GM12872 (cell line): ENCODE results near the gene TULP3.

Experiments used
- TF ChIP-seq, protein P1 (sequence below): IDR thresholded peaks from 3 replicates; pipeline ENCODE4 v1.5.1; 2011; ENCODE audit warnings: low read depth, mild to moderate bottlenecking, low read length, moderate library complexity; ENCODE audit not compliant: insufficient read depth

TULP3 gene

DNA sequence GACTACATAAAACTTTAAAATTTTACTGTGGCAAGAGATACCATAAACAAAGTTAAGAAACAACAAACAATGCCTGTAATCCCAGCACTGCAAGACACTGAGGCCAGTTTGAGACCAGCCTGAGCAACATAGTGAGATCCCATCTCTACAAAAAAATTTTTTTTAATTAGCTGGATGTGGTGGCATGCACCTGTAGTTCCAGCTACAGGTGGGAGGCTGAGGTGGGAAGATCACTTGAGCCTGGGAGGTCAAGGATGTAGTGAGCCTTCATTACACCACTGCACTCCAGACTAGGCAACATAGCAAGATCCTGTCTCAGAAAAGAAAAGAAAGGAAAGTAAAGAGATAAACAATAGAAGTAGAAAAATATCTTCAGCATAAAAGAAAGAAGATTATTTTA, 30.5 kb upstream of the TULP3 start:
- TF ChIP-seq, protein P1, sequence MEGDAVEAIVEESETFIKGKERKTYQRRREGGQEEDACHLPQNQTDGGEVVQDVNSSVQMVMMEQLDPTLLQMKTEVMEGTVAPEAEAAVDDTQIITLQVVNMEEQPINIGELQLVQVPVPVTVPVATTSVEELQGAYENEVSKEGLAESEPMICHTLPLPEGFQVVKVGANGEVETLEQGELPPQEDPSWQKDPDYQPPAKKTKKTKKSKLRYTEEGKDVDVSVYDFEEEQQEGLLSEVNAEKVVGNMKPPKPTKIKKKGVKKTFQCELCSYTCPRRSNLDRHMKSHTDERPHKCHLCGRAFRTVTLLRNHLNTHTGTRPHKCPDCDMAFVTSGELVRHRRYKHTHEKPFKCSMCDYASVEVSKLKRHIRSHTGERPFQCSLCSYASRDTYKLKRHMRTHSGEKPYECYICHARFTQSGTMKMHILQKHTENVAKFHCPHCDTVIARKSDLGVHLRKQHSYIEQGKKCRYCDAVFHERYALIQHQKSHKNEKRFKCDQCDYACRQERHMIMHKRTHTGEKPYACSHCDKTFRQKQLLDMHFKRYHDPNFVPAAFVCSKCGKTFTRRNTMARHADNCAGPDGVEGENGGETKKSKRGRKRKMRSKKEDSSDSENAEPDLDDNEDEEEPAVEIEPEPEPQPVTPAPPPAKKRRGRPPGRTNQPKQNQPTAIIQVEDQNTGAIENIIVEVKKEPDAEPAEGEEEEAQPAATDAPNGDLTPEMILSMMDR, result no peak

DNA sequence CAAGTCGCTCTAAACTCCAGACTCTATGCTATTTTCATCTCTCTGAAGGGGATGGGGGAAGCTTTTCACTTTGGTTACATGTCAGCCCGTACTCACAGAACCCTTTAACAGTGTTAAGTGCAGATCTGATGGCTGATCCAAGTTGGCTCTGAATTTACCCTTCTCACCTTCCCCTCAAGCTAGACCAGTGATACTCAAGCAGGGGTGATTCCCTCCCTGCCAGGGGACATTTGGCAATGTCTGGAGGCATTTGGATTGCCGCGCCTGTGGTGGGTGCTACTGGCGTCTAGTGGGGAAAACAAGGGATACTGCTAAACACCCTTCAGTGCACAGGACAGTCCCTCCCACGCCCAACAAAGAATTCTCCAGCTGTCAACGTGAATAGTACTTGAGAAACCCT, 27.8 kb upstream of the TULP3 start:
- TF ChIP-seq, protein P1, result no peak

DNA sequence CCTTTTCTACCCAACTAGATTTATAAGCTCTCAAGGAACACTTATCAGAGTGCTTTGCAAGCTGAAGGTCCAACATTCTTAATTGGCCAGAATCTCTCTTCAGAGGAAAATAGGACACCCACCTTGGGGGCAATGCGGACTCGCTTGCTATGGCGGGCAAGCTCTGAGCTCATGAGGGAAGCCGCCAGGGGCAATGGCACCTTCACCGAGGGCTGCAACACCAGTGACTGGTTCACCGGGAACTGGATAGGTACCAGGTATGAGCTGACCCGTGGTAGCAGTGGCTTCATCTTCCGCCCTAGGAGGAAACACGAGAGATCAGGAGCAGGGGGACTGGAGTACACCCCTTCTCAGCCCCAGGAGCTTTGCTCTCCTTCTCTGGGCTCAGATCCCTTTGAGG, 26.5 kb upstream of the TULP3 start:
- TF ChIP-seq, protein P1, result no peak

DNA sequence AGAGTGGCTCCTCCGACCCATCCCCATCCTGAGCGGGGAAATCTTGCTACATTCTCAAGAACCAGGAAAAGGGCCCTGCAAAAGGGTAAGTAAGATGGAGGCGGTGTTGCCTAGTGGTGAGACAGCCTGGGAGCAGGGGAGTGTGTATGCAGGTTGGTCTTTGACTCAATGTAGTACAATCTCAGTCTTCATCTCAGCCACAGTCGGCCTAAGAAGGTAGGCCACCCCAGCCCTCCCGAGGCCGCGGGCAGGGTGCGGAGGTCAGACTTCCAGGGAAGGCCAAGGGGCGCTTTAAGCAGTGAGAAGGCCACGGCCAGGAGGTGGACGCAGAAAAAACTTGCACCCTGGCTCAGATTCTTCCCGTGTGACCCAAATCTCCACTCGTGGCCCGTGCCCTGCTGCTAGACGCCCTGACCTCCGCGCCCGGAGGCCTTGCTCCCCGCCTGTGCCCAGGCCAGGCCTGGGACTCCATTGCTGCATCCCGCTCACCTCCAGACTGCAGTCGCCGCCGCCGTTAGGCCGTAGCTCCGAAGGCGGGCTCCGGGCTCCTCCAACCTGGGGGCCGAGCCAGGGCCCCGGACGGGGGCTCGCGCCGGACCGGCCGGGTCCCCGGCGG, 14.2 kb upstream of the TULP3 start:
- TF ChIP-seq, protein P1, result no peak

DNA sequence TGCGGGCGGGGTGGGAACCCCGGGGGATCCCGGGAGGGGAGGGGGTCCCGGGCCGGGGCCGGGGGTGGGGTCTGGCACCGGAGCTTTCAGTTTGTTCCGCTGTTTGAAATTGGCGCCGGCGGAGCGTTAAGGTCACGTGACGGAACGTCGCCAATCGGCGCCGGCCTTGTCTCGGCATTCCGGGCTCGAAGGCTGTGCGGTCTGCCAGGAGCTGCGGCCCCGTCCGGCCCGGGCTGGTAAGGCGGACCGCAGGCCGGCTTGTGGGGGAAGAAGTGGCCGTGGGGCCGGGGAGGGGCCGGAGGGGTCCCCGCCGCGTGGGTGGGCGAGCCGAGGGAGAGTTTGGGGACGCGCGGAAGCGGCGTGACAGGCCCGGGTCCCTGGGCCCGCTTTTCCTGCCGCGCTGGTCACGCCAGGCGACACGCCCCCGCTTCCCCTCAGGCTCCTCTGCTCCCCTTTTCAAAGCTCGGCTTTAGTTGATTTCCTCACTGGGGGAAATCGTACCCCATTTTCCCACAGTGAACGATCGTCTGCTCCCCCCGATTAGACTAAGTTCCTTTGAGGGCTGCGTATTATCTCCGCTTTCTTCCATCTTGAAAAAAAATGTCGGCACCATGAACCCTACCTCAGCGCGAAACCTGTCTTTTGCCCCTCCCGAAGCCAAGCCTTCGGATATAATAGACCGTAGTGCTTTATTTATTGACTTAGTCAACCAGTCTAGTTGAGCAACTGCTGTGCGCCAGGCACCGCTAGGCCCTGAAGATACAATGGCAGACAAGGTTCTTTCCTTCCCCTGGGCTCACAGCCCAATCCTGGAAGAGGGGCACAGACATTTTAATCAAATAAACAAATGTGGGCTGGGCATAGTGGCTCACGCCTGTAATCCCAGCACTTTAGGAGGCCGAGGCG, 13.4 kb upstream of the TULP3 start, which contains the start of the genes FOXM1 and RHNO1:
Gene FOXM1, minus strand, starts transcription at position 128 of the 906 bp plus-strand sequence. CDS start 2,696 bp downstream, outside the sequence.
Gene RHNO1, plus strand, starts transcription at position 177 of the 906 bp plus-strand sequence. CDS start 8,144 bp downstream, outside the sequence.
- TF ChIP-seq, protein P1, result no peak

DNA sequence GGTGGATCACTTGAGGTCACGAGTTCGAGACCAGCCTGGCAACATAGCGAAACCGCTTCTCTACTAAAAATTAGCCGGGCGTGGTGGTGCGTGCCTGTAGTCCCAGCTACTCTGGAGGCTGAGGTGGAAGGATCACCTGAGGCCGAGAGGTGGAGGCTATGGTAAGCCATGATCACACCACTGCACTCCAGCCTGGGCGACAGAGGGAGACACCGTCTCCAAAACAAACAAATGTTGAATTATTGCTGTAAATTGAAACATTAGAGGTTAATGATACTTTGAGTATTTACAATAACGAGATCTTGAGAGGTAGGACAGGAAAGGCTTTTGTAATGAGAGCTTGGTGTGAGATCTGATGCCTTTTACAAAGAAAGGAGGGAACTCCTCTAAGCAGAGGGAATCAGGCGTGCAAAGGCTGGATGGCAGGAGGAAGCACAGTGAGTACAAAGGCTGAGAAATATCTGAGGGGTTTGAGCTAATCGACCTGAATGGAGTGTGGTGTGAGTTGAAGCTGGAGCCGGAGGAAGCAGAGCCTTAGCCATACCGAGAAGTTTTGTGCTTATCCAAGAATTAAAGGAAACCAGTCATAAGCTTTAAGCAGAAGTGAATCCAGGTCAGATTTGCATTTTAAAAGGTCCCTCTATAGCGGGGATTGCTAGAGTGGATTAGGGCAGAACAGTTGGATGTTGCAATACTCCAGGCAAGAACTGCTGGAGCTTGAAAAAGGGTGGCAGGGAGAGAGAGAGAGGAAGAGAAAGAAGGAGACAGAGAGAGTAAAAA, 12.5 kb upstream of the TULP3 start:
- TF ChIP-seq, protein P1, result no peak

DNA sequence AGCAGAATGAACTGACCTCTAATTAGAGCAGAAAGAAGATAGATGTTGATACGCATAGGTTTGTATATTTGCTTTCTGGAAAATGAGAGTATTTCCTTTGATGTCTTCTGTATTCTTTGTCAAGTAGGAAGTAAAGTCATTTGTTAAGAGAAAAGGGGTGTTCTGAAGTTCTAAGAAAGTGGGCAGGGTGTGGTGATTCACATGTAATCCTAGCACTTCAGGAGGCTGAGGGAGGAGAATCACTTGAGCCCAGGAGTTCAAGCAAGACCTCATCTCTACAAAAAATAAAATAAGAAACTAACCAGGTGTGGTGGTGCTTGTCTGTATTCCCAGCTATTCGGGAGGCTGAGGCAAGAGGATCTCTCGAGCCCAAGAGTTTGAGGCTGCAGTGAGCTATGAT, 10.8 kb upstream of the TULP3 start:
- TF ChIP-seq, protein P1, result no peak
